ENCODE measurements around the gene ARHGAP22.

DNA sequence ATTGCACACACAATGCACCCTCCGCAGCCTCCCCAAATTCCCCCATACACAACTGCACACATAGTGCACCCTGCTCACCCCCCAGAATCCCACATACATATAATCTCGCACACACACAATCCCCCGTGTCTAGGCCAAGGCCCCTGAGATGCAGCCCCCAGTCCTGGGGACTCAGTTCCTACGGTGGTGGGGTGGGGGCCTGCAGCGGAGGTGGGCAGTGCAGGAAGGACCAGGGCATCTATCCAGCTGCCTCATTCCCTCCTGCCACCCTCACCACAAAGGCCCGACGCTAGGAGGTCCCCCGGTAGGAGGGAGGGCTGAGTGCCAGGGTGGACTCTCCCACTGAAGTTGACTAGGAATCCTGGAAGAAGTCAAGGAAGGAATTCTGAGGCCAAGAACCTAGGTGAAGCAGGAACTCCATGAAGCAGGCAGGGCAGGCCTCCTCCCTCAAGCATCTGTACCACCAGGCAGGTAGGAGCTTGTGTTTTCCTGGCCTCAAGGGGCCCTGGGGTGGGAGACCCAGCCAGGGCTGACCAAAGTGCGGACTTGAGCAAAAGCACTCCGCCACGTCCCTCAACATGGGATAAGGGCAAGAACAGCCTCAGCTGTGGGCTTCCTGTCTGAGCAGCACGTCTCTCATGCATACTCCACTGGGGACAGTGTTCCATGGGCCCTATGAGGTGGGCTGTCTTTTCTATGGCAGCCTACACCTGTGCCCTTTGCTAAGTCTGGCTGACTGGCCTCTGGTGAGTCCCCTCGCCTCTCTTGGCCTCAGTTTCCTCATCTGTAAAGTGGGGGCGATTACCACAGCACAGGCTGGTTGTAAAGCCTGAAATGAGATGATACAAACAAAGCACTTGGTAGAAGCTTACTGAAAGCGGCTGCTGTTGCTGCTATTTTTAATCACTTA is 152.6 kb downstream of the ARHGAP22 start:
- TF ChIP-seq, protein P1, sequence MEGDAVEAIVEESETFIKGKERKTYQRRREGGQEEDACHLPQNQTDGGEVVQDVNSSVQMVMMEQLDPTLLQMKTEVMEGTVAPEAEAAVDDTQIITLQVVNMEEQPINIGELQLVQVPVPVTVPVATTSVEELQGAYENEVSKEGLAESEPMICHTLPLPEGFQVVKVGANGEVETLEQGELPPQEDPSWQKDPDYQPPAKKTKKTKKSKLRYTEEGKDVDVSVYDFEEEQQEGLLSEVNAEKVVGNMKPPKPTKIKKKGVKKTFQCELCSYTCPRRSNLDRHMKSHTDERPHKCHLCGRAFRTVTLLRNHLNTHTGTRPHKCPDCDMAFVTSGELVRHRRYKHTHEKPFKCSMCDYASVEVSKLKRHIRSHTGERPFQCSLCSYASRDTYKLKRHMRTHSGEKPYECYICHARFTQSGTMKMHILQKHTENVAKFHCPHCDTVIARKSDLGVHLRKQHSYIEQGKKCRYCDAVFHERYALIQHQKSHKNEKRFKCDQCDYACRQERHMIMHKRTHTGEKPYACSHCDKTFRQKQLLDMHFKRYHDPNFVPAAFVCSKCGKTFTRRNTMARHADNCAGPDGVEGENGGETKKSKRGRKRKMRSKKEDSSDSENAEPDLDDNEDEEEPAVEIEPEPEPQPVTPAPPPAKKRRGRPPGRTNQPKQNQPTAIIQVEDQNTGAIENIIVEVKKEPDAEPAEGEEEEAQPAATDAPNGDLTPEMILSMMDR (IDR thresholded peaks at IDR 0.05 in 2 of 3, conservative IDR thresholded peaks at IDR 0.05 in 1 of 3; ENCODE audit: borderline replicate concordance in 1 of 3, insufficient read depth in 1 of 3, low read depth in 2 of 3, low read length in 2 of 3) = no peak
- TF ChIP-seq, protein P2, sequence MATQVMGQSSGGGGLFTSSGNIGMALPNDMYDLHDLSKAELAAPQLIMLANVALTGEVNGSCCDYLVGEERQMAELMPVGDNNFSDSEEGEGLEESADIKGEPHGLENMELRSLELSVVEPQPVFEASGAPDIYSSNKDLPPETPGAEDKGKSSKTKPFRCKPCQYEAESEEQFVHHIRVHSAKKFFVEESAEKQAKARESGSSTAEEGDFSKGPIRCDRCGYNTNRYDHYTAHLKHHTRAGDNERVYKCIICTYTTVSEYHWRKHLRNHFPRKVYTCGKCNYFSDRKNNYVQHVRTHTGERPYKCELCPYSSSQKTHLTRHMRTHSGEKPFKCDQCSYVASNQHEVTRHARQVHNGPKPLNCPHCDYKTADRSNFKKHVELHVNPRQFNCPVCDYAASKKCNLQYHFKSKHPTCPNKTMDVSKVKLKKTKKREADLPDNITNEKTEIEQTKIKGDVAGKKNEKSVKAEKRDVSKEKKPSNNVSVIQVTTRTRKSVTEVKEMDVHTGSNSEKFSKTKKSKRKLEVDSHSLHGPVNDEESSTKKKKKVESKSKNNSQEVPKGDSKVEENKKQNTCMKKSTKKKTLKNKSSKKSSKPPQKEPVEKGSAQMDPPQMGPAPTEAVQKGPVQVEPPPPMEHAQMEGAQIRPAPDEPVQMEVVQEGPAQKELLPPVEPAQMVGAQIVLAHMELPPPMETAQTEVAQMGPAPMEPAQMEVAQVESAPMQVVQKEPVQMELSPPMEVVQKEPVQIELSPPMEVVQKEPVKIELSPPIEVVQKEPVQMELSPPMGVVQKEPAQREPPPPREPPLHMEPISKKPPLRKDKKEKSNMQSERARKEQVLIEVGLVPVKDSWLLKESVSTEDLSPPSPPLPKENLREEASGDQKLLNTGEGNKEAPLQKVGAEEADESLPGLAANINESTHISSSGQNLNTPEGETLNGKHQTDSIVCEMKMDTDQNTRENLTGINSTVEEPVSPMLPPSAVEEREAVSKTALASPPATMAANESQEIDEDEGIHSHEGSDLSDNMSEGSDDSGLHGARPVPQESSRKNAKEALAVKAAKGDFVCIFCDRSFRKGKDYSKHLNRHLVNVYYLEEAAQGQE (IDR thresholded peaks at IDR 0.05; ENCODE audit: low read depth) = no peak
- no peak for TF ChIP-seq SIN3A (IDR thresholded peaks at IDR 0.05; ENCODE audit: low read depth)
- TF ChIP-seq, protein P3, sequence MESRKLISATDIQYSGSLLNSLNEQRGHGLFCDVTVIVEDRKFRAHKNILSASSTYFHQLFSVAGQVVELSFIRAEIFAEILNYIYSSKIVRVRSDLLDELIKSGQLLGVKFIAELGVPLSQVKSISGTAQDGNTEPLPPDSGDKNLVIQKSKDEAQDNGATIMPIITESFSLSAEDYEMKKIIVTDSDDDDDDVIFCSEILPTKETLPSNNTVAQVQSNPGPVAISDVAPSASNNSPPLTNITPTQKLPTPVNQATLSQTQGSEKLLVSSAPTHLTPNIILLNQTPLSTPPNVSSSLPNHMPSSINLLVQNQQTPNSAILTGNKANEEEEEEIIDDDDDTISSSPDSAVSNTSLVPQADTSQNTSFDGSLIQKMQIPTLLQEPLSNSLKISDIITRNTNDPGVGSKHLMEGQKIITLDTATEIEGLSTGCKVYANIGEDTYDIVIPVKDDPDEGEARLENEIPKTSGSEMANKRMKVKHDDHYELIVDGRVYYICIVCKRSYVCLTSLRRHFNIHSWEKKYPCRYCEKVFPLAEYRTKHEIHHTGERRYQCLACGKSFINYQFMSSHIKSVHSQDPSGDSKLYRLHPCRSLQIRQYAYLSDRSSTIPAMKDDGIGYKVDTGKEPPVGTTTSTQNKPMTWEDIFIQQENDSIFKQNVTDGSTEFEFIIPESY (IDR thresholded peaks at IDR 0.05; ENCODE audit: extremely low read depth, insufficient replicate concordance, low read length) = no peak
- no peak for TF ChIP-seq ZFX (IDR thresholded peaks at IDR 0.05)

Measured in HCT116 (cell line).